HCT116 (cell line): ENCODE results near the gene MBD3L3. TPM values are rescaled to one million over a fixed set of nuclear protein-coding genes. Genes with fewer than 3 reads are reported as not detected.

Experiments used
- ATAC-seq: fragments of 200-7000 bp; cut with Tn5 transposase; 2 replicates; pipeline ENCODE4 v1.9.1; 2020; ENCODE audit warnings: mild to moderate bottlenecking, moderate library complexity
- BruUV-seq: library from RNA; stranded (reverse); fragments of 400-500 nt; replicated peaks from 2 replicates; lab custom pipeline; 2021; lab: Mats Ljungman, UMichigan
- CTCF ChIA-PET: fragments of 300-600 bp; sonication (Branson Sonifier 250); formaldehyde crosslinking; loops from one replicate; lab custom pipeline; 2021; ENCODE audit warnings: antibody characterized with exemption; lab: Charles Lee
- POLR2A ChIA-PET: fragments of 300-600, 350-600 bp; sonication (Branson Sonifier 250); formaldehyde crosslinking; loops from one replicate; lab custom pipeline; 2021; ENCODE audit warnings: antibody characterized with exemption; lab: Charles Lee
- RAD21 ChIA-PET, 2 experiments: fragments of 300-600 bp; sonication (Branson Sonifier 250); formaldehyde crosslinking; loops; one replicate each; lab custom pipeline; 2023; ENCODE audit warnings: low total read pairs in 2 of 2; ENCODE audit not compliant: uncharacterized antibody in 2 of 2, unreplicated experiment in 2 of 2, low non-redundant PET in 1 of 2; lab: Charles Lee
- DNase-seq: peaks from one replicate; pipeline ENCODE4 v3.0.0-alpha.2; 2010; ENCODE audit warnings: low read depth, low spot score
- H2AFZ ChIP-seq: fragments of 200-600 bp; shearing (Covaris generic), sonication (generic); 2 replicates; pipeline ENCODE4 v1.6.1; 2017; ENCODE audit warnings: low read depth, mixed run types, mixed read lengths, antibody characterized with exemption, low read length; ENCODE audit not compliant: poor library complexity, severe bottlenecking
- H3K27ac ChIP-seq: 2 replicates; pipeline ENCODE4 v1.5.1; 2012; ENCODE audit warnings: low read depth, low read length
- H3K27me3 ChIP-seq: fragments of 200-600 bp; sonication (generic); 2 replicates; pipeline ENCODE4 v1.6.1; 2016; ENCODE audit warnings: mixed run types, low read length, mixed read lengths; ENCODE audit not compliant: insufficient read depth
- H3K36me3 ChIP-seq, 2 experiments: fragments of 200-500 bp in 1 of 2; fragments of 200-600 bp in 1 of 2; sonication (Bioruptor generic) in 1 of 2; sonication (generic) in 1 of 2; 2 replicates each; pipeline versions ENCODE4 v1.5.1 to v1.6.1; 2014 to 2016; ENCODE audit warnings: low read length in 2 of 2, inconsistent platforms in 1 of 2, mixed read lengths in 1 of 2, mixed run types in 1 of 2; ENCODE audit not compliant: insufficient read depth in 2 of 2, control insufficient read depth in 1 of 2
- H3K4me1 ChIP-seq, 2 experiments: fragments of 200-600 bp in 1 of 2; sonication (generic) in 1 of 2; 2 replicates each; pipeline versions ENCODE4 v1.5.1 to v1.6.1; 2012 to 2017; ENCODE audit warnings: low read length in 2 of 2, inconsistent platforms in 1 of 2, mild to moderate bottlenecking in 1 of 2, mixed read lengths in 1 of 2, mixed run types in 1 of 2, moderate library complexity in 1 of 2; ENCODE audit not compliant: insufficient read depth in 2 of 2, control insufficient read depth in 1 of 2
- H3K4me2 ChIP-seq: fragments of 200-600 bp; sonication (generic); 2 replicates; pipeline ENCODE4 v1.6.1; 2017; ENCODE audit warnings: mixed run types, low read length, mixed read lengths
- H3K4me3 ChIP-seq, 2 experiments: fragments of 200-600 bp in 1 of 2; sonication (generic) in 1 of 2; replicated peaks in 1 of 2; 2 replicates each; pipeline ENCODE4 v1.5.1; 2011 to 2016; ENCODE audit warnings: low read length in 2 of 2, control low read depth in 1 of 2, low read depth in 1 of 2, mild to moderate bottlenecking in 1 of 2, mixed read lengths in 1 of 2, mixed run types in 1 of 2
- H3K79me2 ChIP-seq: fragments of 200-600 bp; sonication (generic); 2 replicates; pipeline ENCODE4 v1.6.1; 2017; ENCODE audit warnings: mild to moderate bottlenecking, mixed run types, low read length, moderate library complexity, mixed read lengths; ENCODE audit not compliant: insufficient read depth
- H3K9ac ChIP-seq: fragments of 200-600 bp; sonication (generic); 2 replicates; pipeline ENCODE4 v1.6.1; 2016; ENCODE audit warnings: low read length, mixed read lengths
- H3K9me2 ChIP-seq: fragments of 200-600 bp; sonication (generic), shearing (Covaris generic); 2 replicates; pipeline ENCODE4 v1.6.1; 2017; ENCODE audit warnings: mixed run types, mild to moderate bottlenecking, moderate library complexity; ENCODE audit not compliant: insufficient read depth
- H3K9me3 ChIP-seq, 2 experiments: fragments of 200-500 bp in 1 of 2; fragments of 200-600 bp in 1 of 2; sonication (Bioruptor generic) in 1 of 2; sonication (generic) in 1 of 2; 2 replicates each; pipeline ENCODE4 v1.6.1; 2014 to 2017; ENCODE audit warnings: low read length in 2 of 2, mixed read lengths in 2 of 2, inconsistent platforms in 1 of 2, low read depth in 1 of 2, mild to moderate bottlenecking in 1 of 2, mixed run types in 1 of 2, moderate library complexity in 1 of 2; ENCODE audit not compliant: control insufficient read depth in 1 of 2, insufficient read depth in 1 of 2
- H4K20me1 ChIP-seq: fragments of 200-600 bp; sonication (generic), shearing (Covaris generic); 2 replicates; pipeline ENCODE4 v1.6.1; 2017; ENCODE audit warnings: mixed run types, mild to moderate bottlenecking, moderate library complexity; ENCODE audit not compliant: insufficient read depth
- CBX3 ChIP-seq: IDR thresholded peaks from 2 replicates; pipeline ENCODE4 v1.6.1; 2012; ENCODE audit warnings: low read depth
- CEBPB ChIP-seq: IDR thresholded peaks from 2 replicates; pipeline ENCODE4 v1.6.1; 2012; ENCODE audit warnings: low read depth
- CTCF ChIP-seq, 3 experiments: fragments of 200-600 bp in 1 of 3; sonication (generic) in 1 of 3; IDR thresholded peaks in 2 of 3; conservative IDR thresholded peaks in 1 of 3; 2 replicates each; pipeline ENCODE4 v1.5.1; 2012 to 2017; ENCODE audit warnings: low read depth in 2 of 3, low read length in 2 of 3, antibody characterized with exemption in 1 of 3, borderline replicate concordance in 1 of 3, control low read depth in 1 of 3, mild to moderate bottlenecking in 1 of 3, mixed read lengths in 1 of 3, mixed run types in 1 of 3, moderate library complexity in 1 of 3; ENCODE audit not compliant: insufficient read depth in 1 of 3
- EGR1 ChIP-seq: IDR thresholded peaks from 2 replicates; pipeline ENCODE4 v1.6.1; 2012; ENCODE audit warnings: low read depth
- ELF1 ChIP-seq: IDR thresholded peaks from 2 replicates; pipeline ENCODE4 v1.6.1; 2012; ENCODE audit warnings: low read depth, borderline replicate concordance
- FOSL1 ChIP-seq: IDR thresholded peaks from 2 replicates; pipeline ENCODE4 v1.6.1; 2012; ENCODE audit warnings: low read depth
- JUND ChIP-seq: IDR thresholded peaks from 2 replicates; pipeline ENCODE4 v1.6.1; 2012
- MAX ChIP-seq: IDR thresholded peaks from 2 replicates; pipeline ENCODE4 v1.6.1; 2012
- POLR2A ChIP-seq: IDR thresholded peaks from 2 replicates; pipeline ENCODE4 v1.7.0; 2011; ENCODE audit warnings: borderline replicate concordance; ENCODE audit not compliant: insufficient read depth, insufficient read length; ENCODE audit errors: extremely low read depth
- POLR2AphosphoS5 ChIP-seq: IDR thresholded peaks from 2 replicates; pipeline ENCODE4 v1.6.1; 2011; ENCODE audit warnings: mild to moderate bottlenecking, low read depth, low read length, moderate library complexity
- RAD21 ChIP-seq: IDR thresholded peaks from 2 replicates; pipeline ENCODE4 v1.6.1; 2012; ENCODE audit warnings: low read depth, mild to moderate bottlenecking
- SIN3A ChIP-seq: IDR thresholded peaks from 2 replicates; pipeline ENCODE4 v1.6.1; 2012; ENCODE audit warnings: low read depth
- SP1 ChIP-seq: IDR thresholded peaks from 2 replicates; pipeline ENCODE4 v1.6.1; 2012; ENCODE audit warnings: low read depth
- TCF7L2 ChIP-seq: IDR thresholded peaks from 2 replicates; pipeline ENCODE4 v1.7.0; 2011; ENCODE audit warnings: borderline replicate concordance, inconsistent platforms; ENCODE audit not compliant: insufficient read depth, insufficient read length; ENCODE audit errors: extremely low read depth
- YY1 ChIP-seq: IDR thresholded peaks from 2 replicates; pipeline ENCODE4 v1.6.1; 2011; ENCODE audit warnings: low read length, low read depth, moderate library complexity, mild to moderate bottlenecking; ENCODE audit not compliant: insufficient replicate concordance; ENCODE audit errors: extremely low read depth
- ZFX ChIP-seq: fragments of 450-650 bp; IDR thresholded peaks from 2 replicates; pipeline ENCODE4 v1.6.1; 2017
- ZNF274 ChIP-seq: fragments of 200-500 bp; sonication (Bioruptor generic); IDR thresholded peaks from 2 replicates; pipeline ENCODE4 v1.6.1; 2014; ENCODE audit warnings: mild to moderate bottlenecking, low read depth, low read length, inconsistent platforms
- intact Hi-C: fragments of 100-400 bp; cut with micrococcal nuclease; formaldehyde crosslinking; loops from 2 replicates; pipeline ENCODE4 v1.10.0; 2022
- total RNA-seq: library from RNA; stranded (reverse); gene quantifications from one replicate; pipeline ENCODE4 v1.2.1, GENCODE V29; 2021; ENCODE audit not compliant: unreplicated experiment
- TF ChIP-seq, protein P1 (sequence below): IDR thresholded peaks from 2 replicates; pipeline ENCODE4 v1.6.1; 2012; ENCODE audit warnings: low read depth
- TF ChIP-seq, protein P2 (sequence below): IDR thresholded peaks from 2 replicates; pipeline ENCODE4 v1.6.1; 2011; ENCODE audit warnings: mild to moderate bottlenecking, low read length, moderate library complexity; ENCODE audit not compliant: insufficient replicate concordance; ENCODE audit errors: extremely low read depth

MBD3L3 gene
- total RNA-seq, 1 experiment from 2014 or later, result not detected

GRCh38 chr19:7067716-7068115, 9.2 kb upstream of the MBD3L3 start:
- intact Hi-C loops, result no loop called here
- Histone ChIP-seq H3K4me2 (no peak overlapping the region), H3K27me3 (no peaks in the 10 kb centered on the region), H3K4me3 (no peak overlapping the region), H2AFZ (no peak overlapping the region), H3K27ac (no peak overlapping the region), H3K4me1 (peaks cover 8 to 11% of the 10 kb centered on the region in 2 experiments; a peak in 3 of 4 replicates), H3K79me2 (peaks cover 18% of the 10 kb centered on the region), H4K20me1 (no peaks in the 10 kb centered on the region), H3K36me3 (peaks cover 10 to 11% of the 10 kb centered on the region in 2 experiments), H3K9me2 (no peaks in the 10 kb centered on the region), H3K9me3 (no peaks in the 10 kb centered on the region), H3K9ac (no peak overlapping the region)
- no peak for DNase-seq
- BruUV-seq, result no TSS peak
- no peak for ATAC-seq
- ChIA-PET POLR2A (no interaction called here), RAD21 (no interaction called here), CTCF (no interaction called here)
- no peak for TF ChIP-seq JUND
- TF ChIP-seq SIN3A, result no peak
- no peak for TF ChIP-seq CTCF (IDR thresholded peaks at IDR 0.05 in 2 of 3, conservative IDR thresholded peaks at IDR 0.05 in 1 of 3; ENCODE audit: borderline replicate concordance in 1 of 3, insufficient read depth in 1 of 3, low read depth in 2 of 3, low read length in 2 of 3)
- no peak for TF ChIP-seq CBX3
- no peak for TF ChIP-seq ZFX
- TF ChIP-seq, protein P1, sequence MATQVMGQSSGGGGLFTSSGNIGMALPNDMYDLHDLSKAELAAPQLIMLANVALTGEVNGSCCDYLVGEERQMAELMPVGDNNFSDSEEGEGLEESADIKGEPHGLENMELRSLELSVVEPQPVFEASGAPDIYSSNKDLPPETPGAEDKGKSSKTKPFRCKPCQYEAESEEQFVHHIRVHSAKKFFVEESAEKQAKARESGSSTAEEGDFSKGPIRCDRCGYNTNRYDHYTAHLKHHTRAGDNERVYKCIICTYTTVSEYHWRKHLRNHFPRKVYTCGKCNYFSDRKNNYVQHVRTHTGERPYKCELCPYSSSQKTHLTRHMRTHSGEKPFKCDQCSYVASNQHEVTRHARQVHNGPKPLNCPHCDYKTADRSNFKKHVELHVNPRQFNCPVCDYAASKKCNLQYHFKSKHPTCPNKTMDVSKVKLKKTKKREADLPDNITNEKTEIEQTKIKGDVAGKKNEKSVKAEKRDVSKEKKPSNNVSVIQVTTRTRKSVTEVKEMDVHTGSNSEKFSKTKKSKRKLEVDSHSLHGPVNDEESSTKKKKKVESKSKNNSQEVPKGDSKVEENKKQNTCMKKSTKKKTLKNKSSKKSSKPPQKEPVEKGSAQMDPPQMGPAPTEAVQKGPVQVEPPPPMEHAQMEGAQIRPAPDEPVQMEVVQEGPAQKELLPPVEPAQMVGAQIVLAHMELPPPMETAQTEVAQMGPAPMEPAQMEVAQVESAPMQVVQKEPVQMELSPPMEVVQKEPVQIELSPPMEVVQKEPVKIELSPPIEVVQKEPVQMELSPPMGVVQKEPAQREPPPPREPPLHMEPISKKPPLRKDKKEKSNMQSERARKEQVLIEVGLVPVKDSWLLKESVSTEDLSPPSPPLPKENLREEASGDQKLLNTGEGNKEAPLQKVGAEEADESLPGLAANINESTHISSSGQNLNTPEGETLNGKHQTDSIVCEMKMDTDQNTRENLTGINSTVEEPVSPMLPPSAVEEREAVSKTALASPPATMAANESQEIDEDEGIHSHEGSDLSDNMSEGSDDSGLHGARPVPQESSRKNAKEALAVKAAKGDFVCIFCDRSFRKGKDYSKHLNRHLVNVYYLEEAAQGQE, result no peak
- TF ChIP-seq CEBPB, result no peak
- no peak for TF ChIP-seq POLR2AphosphoS5
- no peak for TF ChIP-seq YY1
- no peak for TF ChIP-seq ELF1
- TF ChIP-seq RAD21, result no peak
- TF ChIP-seq FOSL1, result no peak
- no peak for TF ChIP-seq ZNF274
- no peak for TF ChIP-seq POLR2A
- no peak for TF ChIP-seq MAX
- TF ChIP-seq, protein P2, sequence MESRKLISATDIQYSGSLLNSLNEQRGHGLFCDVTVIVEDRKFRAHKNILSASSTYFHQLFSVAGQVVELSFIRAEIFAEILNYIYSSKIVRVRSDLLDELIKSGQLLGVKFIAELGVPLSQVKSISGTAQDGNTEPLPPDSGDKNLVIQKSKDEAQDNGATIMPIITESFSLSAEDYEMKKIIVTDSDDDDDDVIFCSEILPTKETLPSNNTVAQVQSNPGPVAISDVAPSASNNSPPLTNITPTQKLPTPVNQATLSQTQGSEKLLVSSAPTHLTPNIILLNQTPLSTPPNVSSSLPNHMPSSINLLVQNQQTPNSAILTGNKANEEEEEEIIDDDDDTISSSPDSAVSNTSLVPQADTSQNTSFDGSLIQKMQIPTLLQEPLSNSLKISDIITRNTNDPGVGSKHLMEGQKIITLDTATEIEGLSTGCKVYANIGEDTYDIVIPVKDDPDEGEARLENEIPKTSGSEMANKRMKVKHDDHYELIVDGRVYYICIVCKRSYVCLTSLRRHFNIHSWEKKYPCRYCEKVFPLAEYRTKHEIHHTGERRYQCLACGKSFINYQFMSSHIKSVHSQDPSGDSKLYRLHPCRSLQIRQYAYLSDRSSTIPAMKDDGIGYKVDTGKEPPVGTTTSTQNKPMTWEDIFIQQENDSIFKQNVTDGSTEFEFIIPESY, result no peak
- no peak for TF ChIP-seq SP1
- no peak for TF ChIP-seq EGR1
- no peak for TF ChIP-seq TCF7L2
